ENCODE data around the gene FUS. TPM values are rescaled to one million over a fixed set of nuclear protein-coding genes. Genes with fewer than 3 reads are reported as not detected.

Gene FUS
- total RNA-seq, 2 experiments from 2014 or later: 104 to 953 TPM

- Histone ChIP-seq H4K20me1 (ENCODE audit: insufficient read depth, low read length) (peaks cover 52% of the 10 kb centered on the region), H3K4me1 (ENCODE audit: insufficient read depth, low read length, poor library complexity, severe bottlenecking) (no peaks in the 10 kb centered on the region), H3K4me2 (ENCODE audit: low read length) (no peak overlapping the region), H3K27ac (ENCODE audit: low read depth, low read length, poor library complexity, severe bottlenecking) (no peak overlapping the region), H3K9me3 (ENCODE audit: low read length) (no peaks in the 10 kb centered on the region), H3K9me2 (ENCODE audit: insufficient read depth, low read length) (no peaks in the 10 kb centered on the region), H2AFZ (ENCODE audit: low read length) (no peak overlapping the region), H3K79me2 (ENCODE audit: insufficient read depth, low read depth, low read length) (peaks cover 50% of the 10 kb centered on the region), H3K4me3 (ENCODE audit: low read depth, low read length, poor library complexity, severe bottlenecking) (no peak overlapping the region), H3K36me3 (ENCODE audit: insufficient read depth, low read length) (peaks cover 100% of the 10 kb centered on the region)
- intact Hi-C loops (cut with micrococcal nuclease; ENCODE audit: unreplicated experiment): no loop called here
- CTCF ChIA-PET (ENCODE audit: unreplicated experiment): no interaction called here
- no peak for DNase-seq (ENCODE audit: low spot score)
- no TSS peak for BruUV-seq (replicated peaks)
- no peak for TF ChIP-seq EZH2phosphoT487 (IDR thresholded peaks at IDR 0.05; ENCODE audit: borderline replicate concordance, low read depth, low read length)
- no peak for TF ChIP-seq CTCF (conservative IDR thresholded peaks at IDR 0.05; ENCODE audit: low read length)
- POLR2A ChIA-PET: interaction anchor here (0.5 to 1.2 kb wide), 2 partner anchors 11 to 68 kb away, joined by 3 read pairs; no protein-coding TSS in a partner anchor
These were observed 10.1 kb downstream of the FUS start for GRCh38 chr16:31190061-31190460.

GRCh38 chr16:31190818-31191444 lies 11.0 kb downstream of the FUS start:
- Histone ChIP-seq H3K4me2 (ENCODE audit: low read length) (no peak overlapping the region), H3K9me2 (ENCODE audit: insufficient read depth, low read length) (no peaks in the 10 kb centered on the region), H3K4me3 (ENCODE audit: low read depth, low read length, poor library complexity, severe bottlenecking) (no peak overlapping the region), H3K79me2 (ENCODE audit: insufficient read depth, low read depth, low read length) (peaks cover 42% of the 10 kb centered on the region), H3K27ac (ENCODE audit: low read depth, low read length, poor library complexity, severe bottlenecking) (no peak overlapping the region), H4K20me1 (ENCODE audit: insufficient read depth, low read length) (peaks cover 43% of the 10 kb centered on the region), H3K9me3 (ENCODE audit: low read length) (no peaks in the 10 kb centered on the region), H3K36me3 (ENCODE audit: insufficient read depth, low read length) (peaks cover 100% of the 10 kb centered on the region), H2AFZ (ENCODE audit: low read length) (no peak overlapping the region), H3K4me1 (ENCODE audit: insufficient read depth, low read length, poor library complexity, severe bottlenecking) (no peaks in the 10 kb centered on the region)
- no peak for DNase-seq (ENCODE audit: low spot score)
- POLR2A ChIA-PET: no interaction called here
- TF ChIP-seq EZH2phosphoT487 (IDR thresholded peaks at IDR 0.05; ENCODE audit: borderline replicate concordance, low read depth, low read length) (no peak), CTCF (conservative IDR thresholded peaks at IDR 0.05; ENCODE audit: low read length) (no peak)
- BruUV-seq (replicated peaks): no TSS peak
- CTCF ChIA-PET (ENCODE audit: unreplicated experiment): no interaction called here
- intact Hi-C loops (cut with micrococcal nuclease; ENCODE audit: unreplicated experiment): no loop called here

- intact Hi-C loops (cut with micrococcal nuclease; ENCODE audit: unreplicated experiment): no loop called here
- no peaks in the 10 kb centered on the region for H3K4me1 ChIP-seq (ENCODE audit: insufficient read depth, low read length, poor library complexity, severe bottlenecking)
- H3K9me3 ChIP-seq (ENCODE audit: low read length): no peaks in the 10 kb centered on the region
- peaks cover 100% of the 10 kb centered on the region for H3K36me3 ChIP-seq (ENCODE audit: insufficient read depth, low read length)
- H3K4me3 ChIP-seq (ENCODE audit: low read depth, low read length, poor library complexity, severe bottlenecking): no peak overlapping the region
- ChIA-PET POLR2A (no interaction called here), CTCF (ENCODE audit: unreplicated experiment) (no interaction called here)
- H3K79me2 ChIP-seq (ENCODE audit: insufficient read depth, low read depth, low read length): peaks cover 32% of the 10 kb centered on the region
- no peak overlapping the region for H3K4me2 ChIP-seq (ENCODE audit: low read length)
- TF ChIP-seq EZH2phosphoT487 (IDR thresholded peaks at IDR 0.05; ENCODE audit: borderline replicate concordance, low read depth, low read length) (no peak), CTCF (conservative IDR thresholded peaks at IDR 0.05; ENCODE audit: low read length) (no peak)
- no peak overlapping the region for H2AFZ ChIP-seq (ENCODE audit: low read length)
- no peak overlapping the region for H3K27ac ChIP-seq (ENCODE audit: low read depth, low read length, poor library complexity, severe bottlenecking)
- DNase-seq (ENCODE audit: low spot score): no peak
- BruUV-seq (replicated peaks): no TSS peak
- no peaks in the 10 kb centered on the region for H3K9me2 ChIP-seq (ENCODE audit: insufficient read depth, low read length)
- H4K20me1 ChIP-seq (ENCODE audit: insufficient read depth, low read length): peaks cover 36% of the 10 kb centered on the region
These were observed 11.9 kb downstream of the FUS start for GRCh38 chr16:31191697-31192428.
